IPS-11a (cell line): ENCODE data around the gene TAL1.
"Not testable (repeated sequence)": the region's sequence is repeated elsewhere in the genome, so short reads cannot be mapped to it uniquely, and the experiment has no call there.

Experiments
- H3K4me3 ChIP-seq: one replicate; pipeline ENCODE4 v1.5.1; 2013; ENCODE audit warnings: low read depth, low read length, control low read depth

TAL1 gene

DNA sequence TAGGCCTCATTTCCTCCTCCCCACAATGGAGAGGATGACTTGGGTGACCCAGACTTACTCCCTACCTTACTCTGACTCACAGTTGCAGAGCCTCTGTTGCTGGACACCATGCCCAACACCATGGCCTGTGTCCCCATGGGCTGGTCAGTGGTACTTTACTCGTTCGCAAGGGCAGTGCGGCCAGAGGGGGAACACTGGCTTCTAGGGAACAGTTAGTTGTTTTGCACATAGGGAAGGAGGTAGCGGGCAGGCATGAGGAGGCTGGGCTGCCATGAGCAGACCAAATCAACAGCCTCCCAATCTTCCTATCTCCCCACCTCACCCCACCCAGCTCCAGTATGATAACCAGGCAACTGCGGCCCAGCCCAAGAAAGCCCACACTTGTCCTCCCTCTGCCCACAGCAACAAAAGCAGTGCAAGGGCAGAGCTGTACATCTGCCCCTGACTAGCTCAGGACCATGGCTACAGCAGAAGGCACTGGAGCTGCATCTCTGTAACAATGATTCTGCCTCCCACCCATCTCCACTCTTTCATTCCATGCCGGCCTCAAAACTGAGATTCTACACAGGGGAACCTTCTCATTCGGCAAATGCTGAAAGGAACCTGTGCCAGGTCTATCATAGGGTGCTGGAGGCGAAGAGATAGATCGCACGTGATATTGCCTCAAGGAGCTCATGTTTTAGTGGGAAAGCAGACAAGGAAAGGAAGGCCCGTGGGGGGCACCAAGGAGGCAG, 18.6 kb downstream of the TAL1 start:
- H3K4me3 ChIP-seq: no peak overlapping the region

DNA sequence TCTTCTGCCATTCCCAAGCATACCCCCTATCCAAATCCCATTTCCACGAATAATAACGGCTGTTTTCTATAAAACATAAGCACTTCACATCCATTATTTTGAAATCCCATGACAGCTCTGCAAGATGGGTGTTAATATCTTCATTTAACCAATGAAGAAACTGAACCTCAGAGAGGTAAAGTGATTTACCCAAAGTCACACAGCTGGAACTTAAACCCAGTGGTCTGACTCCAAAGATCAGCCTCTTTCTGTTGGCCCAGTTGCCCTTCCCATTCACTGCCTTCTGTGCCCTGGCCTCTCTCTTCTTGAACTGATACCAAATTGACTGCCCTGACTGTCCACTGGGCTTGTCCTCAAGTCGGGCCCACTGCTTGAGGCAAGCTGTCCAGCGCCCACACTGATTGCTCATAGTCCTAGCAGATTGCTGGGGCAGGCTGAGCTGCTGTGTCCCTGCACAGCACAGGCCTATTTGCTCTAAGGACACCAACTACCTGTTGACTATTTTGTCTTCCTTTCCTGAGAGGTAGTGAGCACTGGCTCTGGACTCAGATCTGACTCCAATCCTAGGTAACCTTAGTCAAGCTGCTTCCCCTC, 19.3 kb downstream of the TAL1 start:
- H3K4me3 ChIP-seq: no peak overlapping the region

DNA sequence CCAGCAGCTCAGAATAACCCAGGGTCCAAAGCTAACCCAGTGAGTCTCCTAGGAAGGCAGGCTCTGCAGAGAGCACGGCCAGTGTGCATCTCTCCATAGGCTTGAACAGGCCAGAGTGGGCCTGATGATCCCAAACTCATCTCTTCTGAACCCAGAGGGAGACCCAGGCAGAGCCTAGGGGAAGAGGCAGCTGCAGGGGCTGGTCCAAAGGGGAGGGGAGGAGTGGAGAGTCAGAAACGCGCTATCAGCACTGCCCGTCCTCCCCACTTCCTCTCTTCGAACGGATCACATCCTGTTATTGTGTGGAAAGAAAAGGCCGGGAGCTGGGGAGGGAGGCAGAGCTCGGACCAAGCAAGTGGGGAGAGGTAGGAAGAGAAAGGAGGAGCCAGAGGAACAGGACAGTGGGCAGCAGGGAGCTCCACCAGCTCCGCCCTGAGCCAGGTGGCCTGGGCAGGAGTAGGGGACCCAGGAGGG, 20.2 kb downstream of the TAL1 start:
- no peak overlapping the region for H3K4me3 ChIP-seq

DNA sequence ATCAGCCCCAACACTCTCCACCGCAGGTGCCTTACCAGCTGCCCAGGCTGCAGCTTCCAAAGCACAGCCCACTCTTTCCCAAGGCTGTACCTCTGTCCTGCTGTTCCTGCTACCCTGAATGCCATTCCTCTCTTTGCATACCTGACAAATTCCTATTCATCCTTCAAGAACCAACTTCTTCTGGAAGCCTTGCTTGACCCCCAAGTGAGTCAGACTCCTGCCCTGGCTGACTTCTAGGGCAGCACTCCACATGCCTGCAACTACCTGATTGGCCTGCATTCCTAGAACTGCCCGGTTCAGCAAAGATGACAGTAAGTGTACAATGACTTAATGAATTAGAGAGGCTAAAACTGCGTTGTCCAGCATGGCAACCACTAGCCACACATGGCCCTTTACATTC, 21.4 kb downstream of the TAL1 start:
- no peak overlapping the region for H3K4me3 ChIP-seq

DNA sequence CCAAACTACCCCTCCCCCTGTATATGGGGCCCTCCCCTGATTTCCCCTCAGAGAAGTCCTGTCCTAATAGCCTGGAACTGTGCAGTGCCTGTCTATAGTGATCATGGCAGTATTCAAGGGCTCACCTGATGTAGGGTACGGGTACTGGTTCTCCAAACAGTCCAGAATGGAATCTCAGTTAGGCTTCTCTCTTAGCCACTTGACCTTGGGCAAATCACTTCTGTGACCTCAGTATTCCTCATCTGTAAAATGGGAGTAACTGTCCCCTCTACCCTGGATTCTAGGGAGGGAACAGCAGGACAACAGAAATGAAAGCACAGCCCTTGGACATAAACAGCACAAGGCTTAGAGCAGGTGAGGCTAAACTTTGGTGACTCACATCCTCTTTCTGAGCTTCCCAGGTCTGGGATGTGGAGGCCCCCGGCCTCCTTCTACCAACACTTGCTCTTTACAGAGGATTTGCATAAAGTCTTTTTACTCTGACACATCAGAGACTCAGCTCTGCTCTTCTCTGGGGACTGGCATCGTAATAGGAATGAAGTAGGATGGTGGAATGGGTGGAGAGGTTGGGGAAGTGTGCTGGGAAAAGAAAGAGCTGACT, 22.2 kb downstream of the TAL1 start:
- no peak overlapping the region for H3K4me3 ChIP-seq

DNA sequence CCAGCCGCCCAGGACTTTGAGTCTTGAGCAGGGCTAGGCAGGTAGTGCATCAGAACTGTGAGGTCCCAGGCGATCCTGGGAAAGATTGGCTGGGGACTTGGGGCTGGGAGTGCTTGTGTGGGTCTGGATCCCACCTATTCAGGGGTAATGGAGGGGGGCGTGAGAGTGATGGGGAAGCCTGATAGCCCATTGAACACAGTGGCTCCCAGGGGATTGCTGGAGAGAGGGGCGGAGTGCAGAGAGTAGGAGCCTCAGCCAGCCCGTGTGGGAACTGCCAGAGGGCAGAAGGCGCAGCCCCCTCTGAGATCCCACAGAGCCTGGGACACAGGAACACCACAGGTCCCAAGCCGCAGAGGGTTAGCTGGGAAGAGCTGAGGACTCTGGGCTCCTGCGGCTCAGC, 22.9 kb downstream of the TAL1 start:
- H3K4me3 ChIP-seq: no peak overlapping the region

DNA sequence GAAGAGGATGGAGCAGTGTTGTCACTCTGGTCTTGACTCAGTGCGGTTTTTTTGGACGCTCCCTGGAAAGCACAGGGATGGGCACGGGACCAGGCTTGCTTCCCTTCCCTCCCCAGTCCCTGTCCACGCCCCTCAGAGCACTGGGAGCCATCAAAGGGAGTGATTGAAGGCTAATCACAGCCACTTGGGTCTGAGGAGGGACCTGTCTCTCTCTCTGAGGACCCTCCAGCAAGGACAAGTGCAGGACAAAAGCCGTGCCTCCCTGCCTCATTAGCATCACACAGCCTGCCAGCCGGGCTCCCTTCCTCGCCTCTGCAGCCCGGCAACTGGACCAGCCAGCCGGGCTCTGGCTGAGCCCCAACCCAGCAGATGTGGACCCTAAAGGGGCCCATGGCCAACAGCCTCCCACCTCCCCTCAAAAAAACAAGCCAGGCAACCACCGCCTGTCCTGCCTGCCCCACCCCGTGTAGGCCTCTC, 23.6 kb downstream of the TAL1 start:
- H3K4me3 ChIP-seq: peak overlapping the region; percentile 4

DNA sequence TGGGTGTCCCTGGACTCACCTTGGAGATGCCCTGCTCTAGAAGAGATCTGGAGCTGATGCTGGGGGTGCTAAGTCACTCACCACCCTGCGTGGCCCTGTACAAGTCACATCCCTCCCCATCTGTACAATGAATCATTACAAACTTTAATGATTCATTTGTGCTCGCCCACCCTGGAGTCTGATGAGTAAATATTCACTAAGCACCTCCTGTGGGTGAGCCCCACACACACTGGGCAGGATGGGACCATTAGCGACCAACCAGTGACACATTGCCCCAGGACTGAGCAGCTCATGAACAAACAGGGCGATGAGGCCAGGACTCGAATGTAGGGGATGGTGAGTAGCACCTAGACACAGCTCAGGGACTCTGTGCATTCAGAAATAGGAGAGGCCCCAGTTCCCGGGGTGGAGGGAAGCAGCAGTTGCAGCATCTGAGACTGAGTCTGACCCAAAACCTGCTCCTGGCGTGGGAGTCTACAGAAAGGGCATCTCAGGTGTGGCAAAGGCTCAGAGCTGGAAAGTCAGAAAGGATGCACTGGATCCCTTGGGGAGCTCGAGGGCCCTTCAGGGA, 24.1 kb downstream of the TAL1 start:
- no peak overlapping the region for H3K4me3 ChIP-seq

DNA sequence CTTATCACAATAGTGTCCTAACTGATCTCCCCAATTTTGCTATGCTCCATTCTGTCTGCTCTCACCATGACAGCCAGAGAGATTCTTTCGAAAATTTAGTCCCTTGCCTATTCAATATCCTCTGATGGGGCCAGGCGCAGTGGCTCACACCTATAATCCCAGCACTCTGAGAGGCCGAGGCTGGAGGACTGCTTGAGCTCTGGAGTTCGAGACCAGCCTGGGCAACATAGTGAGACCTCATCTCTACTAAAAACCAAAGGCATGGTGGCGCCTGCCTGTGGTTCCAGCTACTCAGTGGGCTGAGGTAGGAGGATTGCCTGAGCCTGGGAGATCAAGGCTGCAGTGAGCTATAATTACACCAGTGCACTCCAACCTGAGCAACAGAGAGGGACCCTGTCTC, 26.1 kb downstream of the TAL1 start:
- H3K4me3 ChIP-seq: no peak overlapping the region

DNA sequence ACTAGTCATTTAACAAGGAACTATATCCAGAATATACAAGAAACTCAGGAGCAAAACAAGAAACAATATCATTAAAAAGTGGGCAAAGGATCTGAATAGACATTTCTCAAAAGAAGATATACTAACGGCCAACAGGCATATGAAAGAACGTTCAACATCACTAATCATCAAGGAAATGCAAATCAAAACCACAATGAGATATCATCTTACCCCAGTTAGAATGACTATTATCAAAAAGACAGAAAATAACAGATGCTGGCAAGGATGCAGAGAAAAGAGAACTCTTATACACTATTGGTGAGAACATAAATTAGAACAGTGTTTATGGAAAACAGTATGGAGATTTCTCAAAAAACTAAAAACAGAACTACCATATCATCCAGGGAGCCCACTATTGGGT, 28.5 kb downstream of the TAL1 start:
- not testable (repeated sequence) for H3K4me3 ChIP-seq

DNA sequence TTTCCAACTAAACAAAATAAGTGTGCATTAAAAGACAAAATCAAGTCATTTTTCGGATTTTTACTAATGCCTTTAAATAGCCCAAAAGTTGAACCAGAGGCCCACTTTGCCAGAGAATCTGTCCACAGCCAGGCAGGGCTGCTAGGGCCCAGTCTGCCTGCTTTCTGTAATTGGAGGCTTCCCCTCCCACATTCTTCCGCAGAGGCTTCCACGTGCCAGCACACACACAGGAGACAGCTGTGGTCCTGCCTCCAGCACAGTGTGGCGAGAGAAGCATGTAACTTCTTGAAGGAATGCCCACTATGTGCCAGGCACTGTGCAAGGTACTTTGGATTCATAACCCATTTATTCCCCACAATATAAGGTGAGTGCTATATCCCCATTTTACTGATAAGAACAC, 30.8 kb downstream of the TAL1 start:
- no peak overlapping the region for H3K4me3 ChIP-seq

DNA sequence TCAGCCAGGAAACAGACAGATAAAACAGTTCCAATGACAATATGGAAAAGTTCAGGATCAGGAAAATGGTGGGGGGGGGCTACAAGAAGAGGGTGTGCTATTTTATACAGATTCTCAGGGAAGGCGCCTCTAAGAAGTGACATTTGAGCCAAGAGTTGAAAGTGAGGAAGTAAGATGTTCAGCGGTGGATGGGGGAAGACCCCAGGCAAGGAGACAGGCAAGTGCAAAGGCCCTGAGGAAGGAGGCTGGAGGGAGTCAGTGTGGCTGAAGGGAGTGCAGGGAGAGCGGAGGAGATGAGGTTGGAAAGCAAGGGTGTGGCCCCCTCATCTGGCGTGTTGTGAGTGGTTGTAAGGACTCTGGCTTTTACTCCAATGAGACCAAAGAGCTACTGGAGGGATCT, 33.8 kb downstream of the TAL1 start:
- H3K4me3 ChIP-seq: no peak overlapping the region

DNA sequence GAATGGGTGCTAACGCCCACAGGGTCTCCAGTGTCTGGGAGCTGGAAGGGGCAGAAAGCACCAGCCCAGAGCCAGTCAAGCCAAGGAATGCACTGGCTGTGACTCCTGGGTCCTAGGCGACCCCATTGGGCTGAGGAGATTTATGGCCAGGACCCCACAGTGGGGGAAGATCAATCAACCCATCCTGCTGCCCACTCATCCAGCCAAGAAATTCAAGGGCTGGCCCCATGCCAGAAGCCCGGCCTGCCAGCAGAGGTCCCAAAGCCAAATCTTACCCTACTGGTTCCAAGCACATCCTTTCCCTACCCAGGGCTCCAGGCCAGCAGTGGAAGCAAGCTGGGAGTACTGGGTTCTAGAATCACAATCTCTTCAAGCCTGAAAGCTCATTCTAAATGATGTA, 35.4 kb downstream of the TAL1 start:
- no peak overlapping the region for H3K4me3 ChIP-seq

DNA sequence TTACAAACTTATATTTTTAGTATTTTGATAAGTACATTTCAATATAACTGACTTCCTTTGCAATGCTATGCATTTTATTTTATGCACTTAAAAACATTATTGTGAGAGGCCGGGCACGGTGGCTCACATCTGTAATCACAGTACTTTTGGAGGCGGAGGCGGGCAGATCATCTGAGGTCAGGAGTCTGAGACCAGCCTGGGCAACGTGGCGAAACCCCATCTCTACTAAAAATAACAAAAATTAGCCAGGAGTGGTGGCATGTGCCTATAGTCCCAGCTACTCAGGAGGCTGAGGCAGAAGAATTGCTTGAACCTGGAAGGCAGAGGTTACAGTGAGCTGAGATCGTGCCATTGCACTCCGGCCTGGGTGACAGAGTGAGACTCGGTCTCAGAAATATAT, 36.0 kb downstream of the TAL1 start:
- not testable (repeated sequence) for H3K4me3 ChIP-seq

DNA sequence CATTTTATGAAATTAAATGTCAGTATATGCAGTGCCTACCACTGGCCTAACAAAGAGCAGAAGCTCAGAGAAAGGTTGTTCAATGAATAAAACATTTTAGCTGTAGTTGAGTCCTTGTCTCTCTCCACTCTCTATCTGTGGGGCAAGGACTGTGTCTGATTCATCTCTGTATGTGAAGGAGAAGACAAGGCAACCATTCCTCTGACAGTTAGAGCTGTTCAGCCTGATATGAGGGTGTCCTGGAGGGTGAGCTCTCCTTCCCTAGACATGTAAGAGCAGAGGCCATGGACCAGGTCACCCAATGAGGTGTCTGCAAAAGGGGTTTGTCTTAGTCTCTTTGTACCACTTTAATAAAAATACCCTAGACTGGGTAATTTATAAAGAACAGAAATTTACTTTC, 37.7 kb downstream of the TAL1 start:
- H3K4me3 ChIP-seq: no peak overlapping the region

DNA sequence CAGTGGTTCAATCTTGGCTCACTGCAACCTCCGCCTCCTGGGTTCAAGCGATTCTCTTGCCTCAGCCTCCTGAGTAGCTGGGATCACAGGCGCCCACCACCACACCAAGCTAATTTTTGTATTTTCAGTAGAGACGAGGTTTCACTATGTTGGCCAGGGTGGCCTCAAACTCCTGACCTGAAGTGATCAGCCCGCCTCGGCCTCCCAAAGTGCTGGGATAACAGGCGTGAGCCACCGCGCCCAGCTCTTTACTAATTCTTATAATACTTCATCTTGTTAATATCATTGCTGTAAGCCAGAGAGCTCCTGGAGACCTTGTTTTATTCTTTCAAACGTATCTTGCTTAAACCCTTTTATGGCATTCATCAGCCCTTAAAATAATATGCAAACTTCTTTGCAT, 38.5 kb downstream of the TAL1 start:
- not testable (repeated sequence) for H3K4me3 ChIP-seq

DNA sequence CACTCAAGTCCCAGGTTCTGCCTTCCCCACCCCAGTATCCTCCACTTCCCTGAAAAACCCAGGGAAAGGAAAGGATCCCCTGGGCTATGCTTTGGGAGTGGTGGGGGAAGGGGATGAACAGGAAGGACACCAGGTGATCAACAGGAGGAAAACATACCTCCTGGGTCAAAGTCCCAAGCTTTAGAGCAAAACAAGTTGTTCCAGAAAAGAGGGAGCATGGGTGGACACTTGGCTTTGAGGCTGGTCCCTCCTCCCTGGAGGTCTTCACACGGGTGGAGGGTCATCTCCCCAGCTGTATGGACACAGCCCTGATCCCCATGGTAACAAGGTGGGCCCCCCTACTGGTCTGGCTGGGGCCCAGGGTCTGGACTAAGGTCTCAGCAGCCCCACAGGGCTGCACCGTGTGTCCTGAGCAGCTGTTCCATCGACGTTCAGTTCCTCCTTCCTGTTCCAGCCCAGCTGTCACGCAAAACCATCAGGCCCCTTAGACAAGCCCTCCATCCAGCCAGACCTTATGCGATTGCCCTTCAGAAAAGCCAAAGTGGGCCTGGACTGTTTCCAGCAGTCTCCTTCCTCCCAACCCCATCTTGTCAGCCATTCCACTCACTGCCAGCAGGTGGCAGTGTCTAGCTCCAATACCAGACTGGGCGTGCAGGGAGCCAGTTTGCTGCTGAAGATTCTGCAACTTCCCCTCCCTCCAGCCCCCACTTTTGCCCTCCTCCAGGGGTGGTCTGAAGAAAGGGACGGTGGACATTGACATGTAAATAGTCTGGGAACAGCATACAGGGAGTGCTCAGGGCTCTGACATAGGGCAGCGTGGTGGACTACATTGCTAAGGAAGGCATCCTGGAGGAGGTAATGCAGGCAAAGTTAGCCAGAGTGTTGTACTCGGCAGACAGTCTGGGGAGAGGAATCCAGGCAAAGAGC, 39.3 kb downstream of the TAL1 start:
- no peak overlapping the region for H3K4me3 ChIP-seq

DNA sequence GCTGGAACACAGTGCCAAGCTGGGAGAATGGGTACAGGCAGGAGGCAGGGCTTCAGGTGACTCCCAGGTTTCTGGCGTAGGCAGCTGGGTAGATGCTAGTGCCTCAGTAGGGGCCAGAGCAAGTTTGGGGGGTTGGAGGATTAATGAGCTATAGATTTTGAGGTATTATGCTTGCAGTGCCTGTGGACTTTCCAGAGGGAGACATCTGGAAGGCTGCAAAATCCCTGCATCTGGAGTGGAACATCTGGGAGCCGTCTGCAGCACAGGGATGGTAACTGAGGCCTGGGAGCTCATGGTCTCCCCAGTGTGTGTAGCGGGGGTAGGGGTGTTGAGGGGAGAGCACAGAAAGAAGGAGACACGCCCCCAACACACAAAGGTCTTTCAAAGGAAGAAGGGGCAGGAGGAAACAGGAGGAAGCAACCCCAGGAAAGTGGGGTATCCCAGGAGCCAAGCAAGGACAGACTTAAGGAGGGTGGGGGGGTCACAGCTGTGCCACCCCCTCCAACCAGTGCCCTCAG, 40.0 kb downstream of the TAL1 start:
- no peak overlapping the region for H3K4me3 ChIP-seq

DNA sequence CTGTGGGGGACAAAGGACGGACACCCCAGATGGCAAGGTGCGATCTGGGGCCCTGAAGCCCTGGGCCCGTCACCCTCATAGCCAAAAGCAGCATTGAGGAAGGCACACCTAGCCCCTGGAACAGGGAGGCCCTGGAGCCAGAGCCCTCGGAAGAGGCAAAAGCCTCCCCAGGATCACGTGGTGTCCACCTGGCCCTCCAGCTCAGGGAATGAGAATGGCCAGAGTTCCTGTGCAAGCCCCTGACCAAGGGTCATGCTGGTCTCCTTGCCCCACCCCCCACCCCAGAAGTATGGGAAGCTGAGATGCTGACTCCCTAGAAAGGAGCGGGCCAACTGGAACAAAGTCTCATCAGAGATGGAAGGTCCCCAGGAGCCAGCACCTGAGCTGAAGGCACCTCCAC, 41.2 kb downstream of the TAL1 start:
- H3K4me3 ChIP-seq: no peak overlapping the region

DNA sequence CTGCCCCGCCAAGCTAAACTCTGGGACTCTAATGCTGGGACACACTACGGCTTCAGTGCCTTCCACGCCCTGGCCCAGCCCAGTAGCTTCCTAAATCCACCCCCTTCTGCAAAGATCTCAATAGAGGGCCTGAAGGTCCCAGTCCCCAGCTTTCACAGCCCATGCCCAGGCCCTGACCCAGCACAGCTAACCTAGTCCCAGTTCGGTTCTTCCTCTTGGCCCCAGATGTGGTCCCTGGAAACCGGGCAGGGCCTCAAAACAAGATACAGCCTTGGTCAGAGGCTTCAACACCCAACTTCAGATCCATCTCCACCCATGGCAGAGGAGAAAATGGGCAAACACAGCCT, 41.5 kb downstream of the TAL1 start:
- no peak overlapping the region for H3K4me3 ChIP-seq
